GM23248 (cell line): ENCODE data around the gene RPL29.

Source experiments
- EZH2 ChIP-seq: fragments of 200-600 bp; sonication (generic); IDR thresholded peaks from 2 replicates; pipeline ENCODE4 v1.6.1; 2018; ENCODE audit warnings: antibody characterized with exemption, mild to moderate bottlenecking; ENCODE audit not compliant: insufficient read depth, poor library complexity, severe bottlenecking
- EZH2phosphoT487 ChIP-seq: fragments of 200-600 bp; sonication (generic); IDR thresholded peaks from 2 replicates; pipeline ENCODE4 v1.6.1; 2018; ENCODE audit warnings: antibody characterized with exemption, moderate library complexity, mild to moderate bottlenecking, low read depth; ENCODE audit not compliant: insufficient read depth

GRCh38 chr3:51970606-51971300 lies 24.9 kb downstream of the RPL29 start:
- TF ChIP-seq EZH2 (no peak), EZH2phosphoT487 (no peak)
